ENCODE measurements around the gene AP3M1. TPM values are rescaled to one million over a fixed set of nuclear protein-coding genes. Genes with fewer than 3 reads are reported as not detected.
A peak's percentile ranks its signal among the peaks of the same experiment; 100 is the strongest.
"Not testable (repeated sequence)": the region's sequence is repeated elsewhere in the genome, so short reads cannot be mapped to it uniquely, and the experiment has no call there.

AP3M1 gene
- total RNA-seq, 2 experiments from 2014 or later = 41.9 to 42.0 TPM

DNA sequence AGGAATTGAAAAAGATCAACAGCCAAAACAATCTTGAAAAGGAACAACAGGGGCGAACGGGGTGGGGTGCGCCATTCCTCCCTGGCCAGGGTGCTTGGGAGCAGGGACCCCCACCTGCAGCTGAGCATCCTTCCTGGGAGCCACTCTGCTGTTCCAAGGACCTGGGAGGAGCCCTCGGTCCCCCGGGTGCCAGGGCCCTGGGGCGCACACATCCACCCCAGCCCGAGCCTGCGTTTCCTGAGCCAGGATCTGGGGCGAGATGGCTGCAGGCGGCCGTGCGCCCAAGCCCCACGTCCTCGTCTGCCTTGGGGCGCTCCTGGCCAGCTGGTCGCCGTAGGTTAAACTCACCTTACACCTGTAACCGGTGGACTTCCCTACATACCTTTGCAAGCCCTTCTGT is 10.6 kb downstream of the AP3M1 start:
- H3K27ac Mint-ChIP-seq = no peak overlapping the region
- CTCF ChIA-PET = no interaction called here
- no peak overlapping the region for H3K4me3 Mint-ChIP-seq
- DNase-seq (no peak), ATAC-seq (no peak)
- peaks cover 26% of the 10 kb centered on the region for H3K36me3 Mint-ChIP-seq (ENCODE audit: low read depth)
- H3K27me3 Mint-ChIP-seq = no peaks in the 10 kb centered on the region
- H3K9me3 Mint-ChIP-seq (ENCODE audit: low read depth) = no peaks in the 10 kb centered on the region
- H3K4me1 Mint-ChIP-seq = peaks cover 3% of the 10 kb centered on the region
- POLR2A ChIA-PET = no interaction called here
- intact Hi-C loops (cut with DNase I, micrococcal nuclease) = no loop called here

DNA sequence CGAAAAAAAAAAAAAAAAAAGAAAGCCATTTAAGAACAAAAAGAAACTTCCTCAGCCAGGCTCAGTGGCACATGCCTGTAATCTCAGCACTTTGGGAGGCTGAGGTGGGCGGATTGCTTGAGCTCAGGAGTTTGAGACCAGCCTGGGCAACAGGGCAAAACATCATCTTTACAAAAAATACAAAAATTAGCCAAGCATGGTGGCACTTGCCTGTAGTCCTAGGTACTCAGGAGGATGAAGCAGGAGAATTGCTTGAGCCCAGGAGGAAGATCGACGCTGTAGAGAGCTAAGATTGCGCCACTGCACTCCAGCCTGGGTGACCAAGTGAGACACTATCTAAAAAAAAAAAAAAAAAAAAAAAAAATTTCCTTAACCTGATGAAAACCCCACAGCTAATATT is 12.0 kb downstream of the AP3M1 start:
- H3K4me3 Mint-ChIP-seq; H3K9me3 Mint-ChIP-seq (ENCODE audit: low read depth); ATAC-seq; DNase-seq; intact Hi-C loops (cut with DNase I, micrococcal nuclease); H3K27me3 Mint-ChIP-seq; H3K4me1 Mint-ChIP-seq; H3K27ac Mint-ChIP-seq: not testable (repeated sequence)
- POLR2A ChIA-PET = interaction anchor here (0.6 kb wide), 1 partner anchor 68 kb away, joined by 3 read pairs; no protein-coding TSS in a partner anchor
- CTCF ChIA-PET = interaction anchor here (0.6 to 1.7 kb wide), 4 partner anchors 15 to 291 kb away, joined by 3 read pairs; no protein-coding TSS in a partner anchor
- peaks cover 31% of the 10 kb centered on the region for H3K36me3 Mint-ChIP-seq (ENCODE audit: low read depth)

DNA sequence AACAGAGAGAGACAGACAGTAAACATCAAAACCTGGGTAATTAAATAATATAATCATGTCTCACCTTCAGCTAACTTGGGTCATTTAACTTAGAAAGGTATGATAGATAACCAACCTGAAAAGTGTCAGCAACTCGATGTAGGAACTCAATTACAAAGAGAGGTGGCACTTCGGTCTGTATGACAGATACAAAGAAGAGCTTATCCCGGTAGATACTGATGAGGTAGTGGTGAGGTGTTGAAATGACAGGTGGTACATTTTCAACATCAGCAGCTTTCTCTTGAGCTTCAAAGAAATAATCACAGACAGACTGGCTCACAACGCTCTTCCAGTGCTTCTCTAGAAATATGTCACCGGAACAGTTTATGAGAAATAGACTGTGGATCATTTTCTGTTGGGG is 12.6 kb downstream of the AP3M1 start:
- intact Hi-C loops (cut with DNase I, micrococcal nuclease) = no loop called here
- H3K4me3 Mint-ChIP-seq = no peak overlapping the region
- H3K36me3 Mint-ChIP-seq (ENCODE audit: low read depth) = peaks cover 31% of the 10 kb centered on the region
- no peak overlapping the region for H3K27ac Mint-ChIP-seq
- H3K4me1 Mint-ChIP-seq = peaks cover 3% of the 10 kb centered on the region
- ATAC-seq (no peak), DNase-seq (no peak)
- H3K27me3 Mint-ChIP-seq = no peaks in the 10 kb centered on the region
- no peaks in the 10 kb centered on the region for H3K9me3 Mint-ChIP-seq (ENCODE audit: low read depth)
- ChIA-PET POLR2A (interaction anchor here (0.6 kb wide), 1 partner anchor 68 kb away, joined by 3 read pairs; no protein-coding TSS in a partner anchor), CTCF (interaction anchor here (0.6 to 1.7 kb wide), 3 partner anchors 12 to 165 kb away, joined by 3 to 5 read pairs (median 3); no protein-coding TSS in a partner anchor)

DNA sequence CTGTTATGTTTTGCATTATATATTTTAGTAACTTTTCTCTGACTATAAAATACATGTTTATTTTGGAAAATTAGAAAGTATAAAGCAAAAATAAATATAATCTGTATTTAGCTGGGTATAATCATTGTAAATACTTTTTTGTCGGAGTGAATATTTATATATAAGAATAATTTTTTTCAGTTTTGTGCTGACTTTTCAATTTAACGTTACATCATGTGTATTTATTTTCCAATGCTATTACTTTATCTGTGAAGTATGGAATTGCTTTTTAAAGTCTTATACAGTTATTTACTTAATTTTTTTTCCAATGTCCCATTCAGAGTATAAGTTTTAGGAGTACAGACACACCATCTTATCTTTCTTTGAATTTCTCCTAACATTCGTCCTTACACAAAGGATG is 15.2 kb downstream of the AP3M1 start:
- ATAC-seq (no peak), DNase-seq (no peak)
- Mint-ChIP-seq H3K4me3 (no peak overlapping the region), H3K27ac (no peak overlapping the region), H3K9me3 (ENCODE audit: low read depth) (no peaks in the 10 kb centered on the region), H3K36me3 (ENCODE audit: low read depth) (peaks cover 32% of the 10 kb centered on the region), H3K27me3 (no peaks in the 10 kb centered on the region), H3K4me1 (no peaks in the 10 kb centered on the region)
- intact Hi-C loops (cut with DNase I, micrococcal nuclease) = no loop called here
- ChIA-PET POLR2A (no interaction called here), CTCF (interaction anchor here (1.5 kb wide), 1 partner anchor 9 kb away, joined by 3 read pairs; no protein-coding TSS in a partner anchor)

DNA sequence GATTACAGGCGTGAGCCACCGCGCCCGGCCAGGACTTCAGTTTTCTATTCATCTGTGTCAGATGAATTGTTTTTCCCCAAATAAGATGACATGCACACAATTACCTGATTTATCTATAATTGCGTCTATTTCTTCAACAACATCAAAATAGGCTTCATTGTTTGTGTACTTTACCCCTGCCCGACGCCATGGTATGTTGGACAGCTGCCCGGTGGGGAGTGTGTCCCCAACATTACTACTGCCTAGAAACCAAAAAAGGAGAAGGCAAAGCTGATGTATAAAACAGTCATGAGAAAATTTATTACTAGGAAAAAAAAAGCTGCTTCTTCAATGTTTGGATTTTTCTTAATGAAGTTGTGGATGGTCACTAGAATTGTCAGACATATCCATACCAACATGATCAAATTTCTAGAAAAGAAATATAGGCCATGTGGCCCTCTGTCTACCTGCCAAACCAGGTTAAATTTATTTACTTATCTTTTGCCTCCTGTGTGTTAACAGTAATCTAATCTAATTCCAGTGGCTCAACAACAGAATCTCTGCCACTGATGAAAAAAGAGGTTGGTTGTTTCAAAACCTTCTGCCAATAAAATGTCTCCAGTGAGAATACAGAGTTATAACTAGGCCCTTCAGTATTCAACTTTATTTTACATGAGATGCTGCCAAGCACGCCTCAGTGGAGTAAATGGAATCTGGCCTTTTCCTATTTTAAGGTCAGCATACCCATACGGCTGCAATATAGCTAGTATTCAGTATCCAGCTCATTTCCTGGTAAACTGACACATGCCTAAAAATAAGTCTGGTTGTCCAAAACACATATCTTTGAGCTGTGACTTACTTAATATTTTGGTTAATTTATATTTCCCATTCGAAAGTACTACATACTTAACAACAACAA is 16.5 kb downstream of the AP3M1 start:
- Mint-ChIP-seq H3K4me3 (no peak overlapping the region), H3K9me3 (ENCODE audit: low read depth) (no peaks in the 10 kb centered on the region), H3K27ac (no peak overlapping the region), H3K36me3 (ENCODE audit: low read depth) (peaks cover 37% of the 10 kb centered on the region), H3K4me1 (no peaks in the 10 kb centered on the region), H3K27me3 (no peaks in the 10 kb centered on the region)
- POLR2A ChIA-PET = interaction anchor here (0.7 kb wide), 1 partner anchor 94 kb away, joined by 4 read pairs; no protein-coding TSS in a partner anchor
- CTCF ChIA-PET = interaction anchor here (1.2 to 1.5 kb wide), 2 partner anchors 11 to 35 kb away, joined by 3 read pairs; no protein-coding TSS in a partner anchor
- DNase-seq = no peak
- ATAC-seq = no peak
- intact Hi-C loops (cut with DNase I, micrococcal nuclease) = no loop called here

DNA sequence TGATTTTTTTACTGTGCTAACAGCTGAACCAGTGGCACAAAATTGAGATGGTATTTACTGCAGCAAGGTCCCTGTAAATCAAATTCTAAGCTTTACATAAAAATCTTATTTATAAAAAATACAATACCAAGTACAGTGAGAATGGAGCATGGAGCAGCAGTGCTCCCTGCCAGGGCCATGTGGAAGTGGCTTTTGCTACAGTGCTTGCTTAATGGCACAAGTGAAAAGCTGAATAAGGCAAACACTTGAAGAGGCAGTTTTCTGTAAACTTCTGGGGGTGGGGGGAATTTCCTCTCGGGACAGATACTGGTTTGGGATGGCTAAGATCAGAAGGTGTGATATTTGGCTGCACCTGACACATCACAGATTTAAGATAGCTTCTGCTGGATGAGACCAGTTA is 27.5 kb downstream of the AP3M1 start:
- peaks cover 31% of the 10 kb centered on the region for H3K36me3 Mint-ChIP-seq (ENCODE audit: low read depth)
- no peak for ATAC-seq
- no peak for DNase-seq
- H3K27me3 Mint-ChIP-seq = no peaks in the 10 kb centered on the region
- no peak overlapping the region for H3K4me3 Mint-ChIP-seq
- H3K9me3 Mint-ChIP-seq (ENCODE audit: low read depth) = no peaks in the 10 kb centered on the region
- ChIA-PET POLR2A (no interaction called here), CTCF (interaction anchor here (0.9 to 2.2 kb wide), 6 partner anchors 14 to 236 kb away, joined by 3 to 9 read pairs (median 4); no protein-coding TSS in a partner anchor)
- peaks cover 5% of the 10 kb centered on the region for H3K4me1 Mint-ChIP-seq
- H3K27ac Mint-ChIP-seq = peak overlapping the region; percentile 21
- intact Hi-C loops (cut with DNase I, micrococcal nuclease) = loop anchor here in 1 of 2 experiments (10.0 kb wide), 1 partner anchor 112 kb away; no protein-coding TSS in a partner anchor

DNA sequence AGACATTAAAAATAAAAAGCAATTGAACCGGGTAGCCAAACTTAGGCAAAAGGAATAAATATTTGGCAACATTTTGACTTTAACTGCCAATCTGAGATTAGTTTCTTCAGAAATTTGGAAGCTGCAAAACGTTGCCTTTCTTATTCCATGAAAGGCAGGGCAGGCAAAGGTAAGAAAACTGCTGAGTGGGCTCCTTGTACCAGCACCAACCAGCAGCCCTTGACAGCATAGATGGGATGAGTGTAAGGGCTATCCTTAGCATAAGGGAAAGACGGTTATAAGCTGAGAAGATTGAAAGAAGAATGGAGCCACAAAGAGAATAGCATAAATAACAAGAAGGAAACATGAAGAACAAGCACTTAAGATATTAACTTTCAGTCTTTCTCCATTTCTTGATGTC is 28.6 kb downstream of the AP3M1 start:
- H3K4me3 Mint-ChIP-seq = no peak overlapping the region
- H3K4me1 Mint-ChIP-seq = peaks cover 10% of the 10 kb centered on the region
- no peaks in the 10 kb centered on the region for H3K27me3 Mint-ChIP-seq
- H3K27ac Mint-ChIP-seq = no peak overlapping the region
- ChIA-PET POLR2A (no interaction called here), CTCF (interaction anchor here (0.6 to 1.5 kb wide), 2 partner anchors 21 to 166 kb away, joined by 4 read pairs; no protein-coding TSS in a partner anchor)
- no peak for DNase-seq
- no peaks in the 10 kb centered on the region for H3K9me3 Mint-ChIP-seq (ENCODE audit: low read depth)
- intact Hi-C loops (cut with DNase I, micrococcal nuclease) = loop anchor here in 1 of 2 experiments (10.0 kb wide), 1 partner anchor 113 kb away; no protein-coding TSS in a partner anchor
- H3K36me3 Mint-ChIP-seq (ENCODE audit: low read depth) = peaks cover 32% of the 10 kb centered on the region
- no peak for ATAC-seq

DNA sequence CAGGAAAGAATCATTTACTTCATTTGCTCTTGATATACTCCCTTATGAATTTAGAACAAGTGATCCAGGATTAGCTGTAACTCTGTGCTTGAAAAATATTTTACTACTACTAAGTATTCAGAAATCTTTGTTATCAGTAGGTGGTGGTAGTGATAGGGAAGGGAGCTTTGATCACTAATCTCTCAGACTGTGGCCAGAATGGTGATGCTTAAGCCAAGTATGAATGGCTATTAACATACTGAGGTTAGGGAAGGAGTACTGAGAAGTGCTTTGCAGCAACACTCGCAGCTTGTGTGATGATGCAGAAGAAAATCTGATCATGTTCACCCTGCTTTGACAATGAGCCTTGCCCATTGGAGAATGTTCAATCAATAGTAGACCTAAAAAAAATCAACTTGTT is 29.3 kb downstream of the AP3M1 start:
- no peaks in the 10 kb centered on the region for H3K9me3 Mint-ChIP-seq (ENCODE audit: low read depth)
- peaks cover 36% of the 10 kb centered on the region for H3K36me3 Mint-ChIP-seq (ENCODE audit: low read depth)
- no peak overlapping the region for H3K4me3 Mint-ChIP-seq
- H3K4me1 Mint-ChIP-seq = peaks cover 10% of the 10 kb centered on the region
- intact Hi-C loops (cut with DNase I, micrococcal nuclease) = loop anchor here in 1 of 2 experiments (10.0 kb wide), 1 partner anchor 113 kb away; no protein-coding TSS in a partner anchor
- ChIA-PET CTCF (interaction anchor here (1.0 kb wide), 1 partner anchor 24 kb away, joined by 6 read pairs; no protein-coding TSS in a partner anchor), POLR2A (no interaction called here)
- H3K27ac Mint-ChIP-seq = no peak overlapping the region
- ATAC-seq (no peak), DNase-seq (no peak)
- no peaks in the 10 kb centered on the region for H3K27me3 Mint-ChIP-seq

DNA sequence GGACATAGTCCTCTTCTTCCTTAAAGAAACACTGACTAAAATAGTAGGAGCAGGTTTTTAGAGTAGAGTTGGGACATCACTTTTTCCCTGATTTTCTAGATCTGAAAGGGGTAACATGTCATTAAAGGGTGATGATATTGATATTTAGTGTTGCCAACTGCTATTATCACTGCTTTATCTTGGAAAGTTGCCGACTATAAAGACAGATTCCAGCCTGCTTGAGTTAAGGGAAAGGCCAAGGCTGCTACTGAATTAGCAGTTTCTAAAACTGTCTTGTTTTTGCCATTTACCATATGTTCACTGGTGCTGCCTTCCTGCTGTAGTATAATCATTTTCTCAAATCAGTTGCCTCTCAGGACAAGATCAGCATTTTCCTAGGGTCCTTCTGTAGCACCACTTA is 29.7 kb downstream of the AP3M1 start:
- ATAC-seq (no peak), DNase-seq (no peak)
- Mint-ChIP-seq H3K4me3 (no peak overlapping the region), H3K27ac (peak overlapping the region; percentile 24), H3K27me3 (no peaks in the 10 kb centered on the region), H3K4me1 (peaks cover 8% of the 10 kb centered on the region), H3K36me3 (ENCODE audit: low read depth) (peaks cover 37% of the 10 kb centered on the region), H3K9me3 (ENCODE audit: low read depth) (no peaks in the 10 kb centered on the region)
- ChIA-PET POLR2A (no interaction called here), CTCF (interaction anchor here (1.0 kb wide), 1 partner anchor 24 kb away, joined by 6 read pairs; no protein-coding TSS in a partner anchor)
- intact Hi-C loops (cut with DNase I, micrococcal nuclease) = loop anchor here in 1 of 2 experiments (10.0 kb wide), 1 partner anchor 114 kb away; no protein-coding TSS in a partner anchor

DNA sequence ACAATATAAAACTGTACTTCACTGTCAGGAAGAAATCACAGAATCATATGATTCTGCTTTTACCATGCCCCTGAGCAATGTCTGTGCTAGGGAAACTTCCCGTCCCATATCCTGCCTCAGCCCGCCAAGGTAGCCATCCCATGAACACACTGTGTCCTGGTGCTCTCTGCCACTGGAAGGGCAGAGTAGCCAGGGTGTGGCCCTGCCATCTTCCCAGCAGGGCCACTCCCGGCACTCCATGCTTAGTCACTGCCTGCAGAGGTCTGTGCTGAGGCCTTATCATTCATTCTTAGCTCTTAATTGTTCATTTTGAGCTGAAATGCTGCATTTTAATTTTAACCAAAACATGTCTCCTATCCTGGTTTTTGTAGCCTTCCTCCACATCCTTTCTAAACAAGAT is 31.8 kb downstream of the AP3M1 start:
- DNase-seq (no peak), ATAC-seq (no peak)
- Mint-ChIP-seq H3K9me3 (ENCODE audit: low read depth) (no peaks in the 10 kb centered on the region), H3K4me1 (peaks cover 10% of the 10 kb centered on the region), H3K4me3 (no peak overlapping the region), H3K27ac (peak overlapping the region; percentile 81), H3K36me3 (ENCODE audit: low read depth) (peaks cover 41% of the 10 kb centered on the region), H3K27me3 (no peaks in the 10 kb centered on the region)
- POLR2A ChIA-PET = no interaction called here
- intact Hi-C loops (cut with DNase I, micrococcal nuclease) = no loop called here
- CTCF ChIA-PET = interaction anchor here (0.6 to 1.0 kb wide), 4 partner anchors 11 to 1176 kb away, joined by 3 read pairs; no protein-coding TSS in a partner anchor

DNA sequence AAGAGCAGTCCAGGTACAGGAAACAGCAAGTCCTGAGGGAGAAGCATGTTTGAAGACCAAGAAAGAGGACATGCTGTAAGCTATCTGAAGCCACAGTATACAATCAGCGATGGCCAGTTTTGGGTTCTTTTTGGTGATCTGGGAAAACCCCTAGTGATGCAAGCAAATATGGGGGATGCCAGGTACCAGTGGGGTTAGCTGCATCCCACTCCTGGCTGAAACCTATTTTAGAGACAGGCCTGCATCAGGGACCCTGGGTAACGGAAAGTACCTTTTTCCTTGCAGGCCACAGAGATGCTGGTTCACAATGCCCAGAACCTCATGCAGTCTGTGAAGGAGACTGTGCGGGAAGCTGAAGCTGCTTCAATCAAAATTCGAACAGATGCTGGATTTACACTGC is 32.9 kb downstream of the AP3M1 start:
- peak overlapping the region; percentile 65 for H3K27ac Mint-ChIP-seq
- no peaks in the 10 kb centered on the region for H3K27me3 Mint-ChIP-seq
- DNase-seq = no peak
- peaks cover 10% of the 10 kb centered on the region for H3K4me1 Mint-ChIP-seq
- POLR2A ChIA-PET = no interaction called here
- no peaks in the 10 kb centered on the region for H3K9me3 Mint-ChIP-seq (ENCODE audit: low read depth)
- peaks cover 47% of the 10 kb centered on the region for H3K36me3 Mint-ChIP-seq (ENCODE audit: low read depth)
- no peak overlapping the region for H3K4me3 Mint-ChIP-seq
- intact Hi-C loops (cut with DNase I, micrococcal nuclease) = no loop called here
- ATAC-seq = no peak
- CTCF ChIA-PET = interaction anchor here (0.6 to 0.8 kb wide), 2 partner anchors 117 to 165 kb away, joined by 3 read pairs; no protein-coding TSS in a partner anchor

Measured in activated CD4-positive, alpha-beta T cell treated with anti-CD3 and anti-CD28 coated beads for 36 hours (primary cell).